ENCODE data around the gene DNAJA4. TPM values are rescaled to one million over a fixed set of nuclear protein-coding genes. Genes with fewer than 3 reads are reported as not detected.
"Not testable (repeated sequence)": the region's sequence is repeated elsewhere in the genome, so short reads cannot be mapped to it uniquely, and the experiment has no call there.

Gene DNAJA4
- polyA plus RNA-seq, 4 donors: 10.7 to 24.3 (median 15.0) TPM

DNA sequence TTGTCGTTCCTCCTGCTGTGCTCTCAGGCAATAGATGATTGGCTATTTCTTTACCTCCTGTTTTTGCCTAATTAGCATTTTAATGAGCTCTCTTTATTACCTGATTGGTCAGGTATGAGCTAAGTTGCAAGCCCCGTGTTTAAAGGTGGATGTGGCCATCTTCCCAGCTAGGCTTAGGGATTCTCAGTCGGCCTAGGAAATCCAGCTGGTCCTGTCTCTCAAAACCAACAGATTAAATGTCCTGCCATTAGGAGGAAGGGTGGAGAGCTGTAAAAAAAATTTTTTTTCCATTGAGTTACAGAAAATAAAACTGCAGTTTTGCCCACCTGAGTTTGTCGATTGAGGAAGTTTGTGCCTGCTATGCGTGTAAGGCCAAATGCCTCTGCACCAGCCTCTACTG, 24.6 kb upstream of the DNAJA4 start:
- H3K36me3 ChIP-seq (ENCODE audit: control insufficient read depth in 3 of 3, insufficient read depth in 2 of 3, low read depth in 1 of 3, low read length in 3 of 3): no peaks in the 10 kb centered on the region
- FAIRE-seq: no peak
- WGBS, 3 donors: 76 to 86% (median 84%) methylated on average over 5 of the region's 5 CpGs
- no peak for DNase-seq
- no peak overlapping the region for H3K4me3 ChIP-seq (ENCODE audit: low read depth in 1 of 3, low read length in 3 of 3)
- no peak overlapping the region for H3K27ac ChIP-seq (ENCODE audit: low read depth in 1 of 3, low read length in 2 of 3)
- no peaks in the 10 kb centered on the region for H3K9me3 ChIP-seq (ENCODE audit: control insufficient read depth in 2 of 2, insufficient read depth in 1 of 2, low read depth in 1 of 2, low read length in 1 of 2)
- peaks cover 3 to 30% (median 3%) of the 10 kb centered on the region in 3 donors for H3K4me1 ChIP-seq (ENCODE audit: control insufficient read depth in 3 of 3, insufficient read depth in 2 of 3, low read depth in 1 of 3, low read length in 2 of 3)
- no peaks in the 10 kb centered on the region for H3K27me3 ChIP-seq (ENCODE audit: control insufficient read depth in 3 of 3, insufficient read depth in 3 of 3, low read length in 3 of 3)

DNA sequence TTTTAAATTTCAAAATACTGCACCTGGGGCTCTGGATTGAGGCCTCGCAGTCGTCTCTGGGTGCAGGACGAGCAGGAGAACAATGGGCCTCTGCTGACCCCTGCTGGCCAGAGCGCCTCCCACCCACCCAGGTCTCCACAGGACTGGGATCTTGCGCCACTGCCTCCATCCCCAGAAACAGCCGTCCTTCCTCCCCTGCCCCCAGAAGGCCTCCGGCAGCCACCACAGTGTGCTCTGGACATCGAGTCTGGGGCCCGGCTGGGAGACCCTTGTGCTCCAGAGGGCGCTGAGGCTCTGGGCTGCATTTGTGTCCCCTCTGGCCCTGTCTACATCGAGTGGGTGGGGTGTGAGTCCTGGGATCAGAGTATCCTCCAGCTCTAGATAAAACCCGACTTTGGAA, 23.3 kb upstream of the DNAJA4 start:
- Histone ChIP-seq H3K4me3 (ENCODE audit: low read depth in 1 of 3, low read length in 3 of 3) (no peak overlapping the region), H3K9me3 (ENCODE audit: control insufficient read depth in 2 of 2, insufficient read depth in 1 of 2, low read depth in 1 of 2, low read length in 1 of 2) (no peaks in the 10 kb centered on the region), H3K4me1 (ENCODE audit: control insufficient read depth in 3 of 3, insufficient read depth in 2 of 3, low read depth in 1 of 3, low read length in 2 of 3) (peaks cover 3 to 30% (median 3%) of the 10 kb centered on the region in 3 donors), H3K36me3 (ENCODE audit: control insufficient read depth in 3 of 3, insufficient read depth in 2 of 3, low read depth in 1 of 3, low read length in 3 of 3) (no peaks in the 10 kb centered on the region), H3K27ac (ENCODE audit: low read depth in 1 of 3, low read length in 2 of 3) (no peak overlapping the region), H3K27me3 (ENCODE audit: control insufficient read depth in 3 of 3, insufficient read depth in 3 of 3, low read length in 3 of 3) (no peaks in the 10 kb centered on the region)
- 5 to 12% (median 7%) methylated on average over 12 of the region's 12 CpGs for WGBS, 3 donors
- peak; percentile 81 to 86 for DNase-seq
- no peak for FAIRE-seq

DNA sequence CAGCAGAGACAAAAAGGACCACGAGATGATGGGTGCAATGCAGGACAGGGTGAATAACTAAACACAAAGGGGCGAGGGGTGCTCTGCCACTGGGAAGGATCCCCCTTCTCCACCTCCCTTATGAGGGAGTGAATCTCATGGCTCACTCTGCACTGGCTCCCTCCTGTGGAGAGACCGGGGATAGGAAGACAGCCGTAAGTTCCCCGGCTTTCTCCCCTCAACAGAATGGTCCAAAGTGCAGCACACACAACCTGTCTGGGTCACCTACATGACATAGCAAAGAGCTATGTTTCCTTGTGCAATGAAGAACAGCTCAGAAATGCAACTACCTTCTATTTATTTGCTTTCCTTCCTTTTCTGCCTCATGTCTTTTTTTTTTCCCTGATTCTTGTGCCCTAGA, 22.2 kb upstream of the DNAJA4 start:
- H3K27ac ChIP-seq (ENCODE audit: low read depth in 1 of 3, low read length in 2 of 3): peak overlapping the region in 1 of 3 donors; percentile 66

DNA sequence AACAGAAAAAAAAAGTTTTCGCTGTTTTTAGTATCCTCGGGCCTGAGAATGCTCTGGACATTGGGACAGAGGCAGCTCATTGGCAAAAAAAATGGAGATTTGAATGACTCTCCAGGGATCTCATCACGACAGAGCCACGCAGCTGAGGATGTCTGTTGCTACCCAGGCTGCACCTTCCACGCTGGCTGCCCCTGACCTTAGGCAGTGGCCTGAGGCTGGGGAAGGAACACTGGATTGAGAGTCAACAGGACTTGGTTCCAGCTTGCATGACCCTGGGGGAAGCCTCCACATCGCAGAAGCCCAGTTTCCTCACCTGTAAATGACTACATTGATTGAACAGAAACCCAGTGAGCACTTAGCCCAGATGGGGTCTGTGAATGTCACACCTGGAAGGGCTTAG, 21.3 kb upstream of the DNAJA4 start:
- Histone ChIP-seq H3K4me1 (ENCODE audit: control insufficient read depth in 3 of 3, insufficient read depth in 2 of 3, low read depth in 1 of 3, low read length in 2 of 3) (peaks cover 3 to 30% (median 3%) of the 10 kb centered on the region in 3 donors), H3K9me3 (ENCODE audit: control insufficient read depth in 2 of 2, insufficient read depth in 1 of 2, low read depth in 1 of 2, low read length in 1 of 2) (no peaks in the 10 kb centered on the region), H3K27ac (ENCODE audit: low read depth in 1 of 3, low read length in 2 of 3) (no peak overlapping the region), H3K36me3 (ENCODE audit: control insufficient read depth in 3 of 3, insufficient read depth in 2 of 3, low read depth in 1 of 3, low read length in 3 of 3) (no peaks in the 10 kb centered on the region), H3K27me3 (ENCODE audit: control insufficient read depth in 3 of 3, insufficient read depth in 3 of 3, low read length in 3 of 3) (no peaks in the 10 kb centered on the region), H3K4me3 (ENCODE audit: low read depth in 1 of 3, low read length in 3 of 3) (no peak overlapping the region)
- no peak for FAIRE-seq
- DNase-seq: no peak
- 60 to 85% (median 77%) methylated on average over 6 of the region's 6 CpGs for WGBS, 3 donors

More for the DNA sequence above, 22.2 kb upstream of the DNAJA4 start:
- no peaks in the 10 kb centered on the region for H3K36me3 ChIP-seq (ENCODE audit: control insufficient read depth in 3 of 3, insufficient read depth in 2 of 3, low read depth in 1 of 3, low read length in 3 of 3)
- DNase-seq: peak; percentile 81 to 82
- no peaks in the 10 kb centered on the region for H3K27me3 ChIP-seq (ENCODE audit: control insufficient read depth in 3 of 3, insufficient read depth in 3 of 3, low read length in 3 of 3)
- FAIRE-seq: no peak
- WGBS, 3 donors: 14 to 69% (median 38%) methylated on average over 5 of the region's 5 CpGs
- H3K9me3 ChIP-seq (ENCODE audit: control insufficient read depth in 2 of 2, insufficient read depth in 1 of 2, low read depth in 1 of 2, low read length in 1 of 2): no peaks in the 10 kb centered on the region
- H3K4me3 ChIP-seq (ENCODE audit: low read depth in 1 of 3, low read length in 3 of 3): no peak overlapping the region
- peaks cover 3 to 30% (median 3%) of the 10 kb centered on the region in 3 donors for H3K4me1 ChIP-seq (ENCODE audit: control insufficient read depth in 3 of 3, insufficient read depth in 2 of 3, low read depth in 1 of 3, low read length in 2 of 3)

DNA sequence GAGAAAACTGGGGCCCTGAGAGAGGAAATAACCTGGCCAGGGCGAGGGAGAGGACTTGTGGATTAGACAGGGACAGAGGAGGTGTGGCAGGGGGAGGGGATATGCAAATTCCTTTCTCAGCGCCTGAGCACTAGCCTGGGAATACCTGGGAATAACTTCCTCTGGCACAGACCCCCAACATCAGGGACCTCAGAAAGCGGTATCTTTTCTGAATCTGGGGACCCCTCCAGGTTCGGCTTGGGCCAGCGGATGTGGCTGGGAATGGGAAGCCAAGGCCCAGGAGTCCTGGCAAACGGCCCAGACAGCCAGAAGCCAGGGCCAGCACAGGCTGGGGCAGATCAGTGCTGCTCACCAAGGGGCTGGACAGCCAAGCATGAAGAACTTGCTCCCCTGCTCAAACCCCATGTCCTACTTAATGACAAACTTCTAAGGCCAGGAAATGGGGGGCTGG, 20.8 kb upstream of the DNAJA4 start:
- Histone ChIP-seq H3K4me1 (ENCODE audit: control insufficient read depth in 3 of 3, insufficient read depth in 2 of 3, low read depth in 1 of 3, low read length in 2 of 3) (peaks cover 3 to 30% (median 3%) of the 10 kb centered on the region in 3 donors), H3K36me3 (ENCODE audit: control insufficient read depth in 3 of 3, insufficient read depth in 2 of 3, low read depth in 1 of 3, low read length in 3 of 3) (no peaks in the 10 kb centered on the region), H3K9me3 (ENCODE audit: control insufficient read depth in 2 of 2, insufficient read depth in 1 of 2, low read depth in 1 of 2, low read length in 1 of 2) (no peaks in the 10 kb centered on the region), H3K27me3 (ENCODE audit: control insufficient read depth in 3 of 3, insufficient read depth in 3 of 3, low read length in 3 of 3) (no peaks in the 10 kb centered on the region), H3K4me3 (ENCODE audit: low read depth in 1 of 3, low read length in 3 of 3) (no peak overlapping the region), H3K27ac (ENCODE audit: low read depth in 1 of 3, low read length in 2 of 3) (peak overlapping the region in 2 of 3 donors; percentile 25 to 74)
- peak; percentile 54 to 58 for DNase-seq
- WGBS, 3 donors: 36 to 37% (median 36%) methylated on average over 6 of the region's 6 CpGs
- no peak for FAIRE-seq

DNA sequence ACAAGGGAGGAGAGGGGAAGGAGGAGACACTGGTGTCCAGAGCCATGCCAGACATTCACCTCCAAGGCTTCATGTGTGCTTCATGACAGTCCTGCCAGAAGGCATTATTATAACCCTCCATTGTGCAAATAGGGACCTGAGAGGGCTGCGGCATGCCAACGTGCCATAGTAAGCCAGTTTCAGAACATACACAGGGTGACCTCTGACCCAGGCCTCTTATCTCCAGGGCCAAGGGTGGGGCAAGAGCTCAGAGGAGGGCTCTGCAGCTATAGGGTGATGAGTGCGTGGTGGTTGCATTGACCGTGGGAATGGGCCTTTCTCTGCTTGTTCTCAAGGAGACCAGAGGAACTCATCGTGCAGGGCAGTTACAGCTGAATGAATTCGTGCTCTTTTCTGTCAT, 20.3 kb upstream of the DNAJA4 start:
- H3K36me3 ChIP-seq (ENCODE audit: control insufficient read depth in 3 of 3, insufficient read depth in 2 of 3, low read depth in 1 of 3, low read length in 3 of 3): no peaks in the 10 kb centered on the region
- peak overlapping the region in 2 of 3 donors; percentile 25 to 74 for H3K27ac ChIP-seq (ENCODE audit: low read depth in 1 of 3, low read length in 2 of 3)
- H3K27me3 ChIP-seq (ENCODE audit: control insufficient read depth in 3 of 3, insufficient read depth in 3 of 3, low read length in 3 of 3): no peaks in the 10 kb centered on the region
- H3K4me3 ChIP-seq (ENCODE audit: low read depth in 1 of 3, low read length in 3 of 3): no peak overlapping the region
- no peaks in the 10 kb centered on the region for H3K9me3 ChIP-seq (ENCODE audit: control insufficient read depth in 2 of 2, insufficient read depth in 1 of 2, low read depth in 1 of 2, low read length in 1 of 2)
- 27 to 64% (median 46%) methylated on average over 6 of the region's 6 CpGs for WGBS, 3 donors
- DNase-seq (peak; percentile 70 to 80), FAIRE-seq (no peak)
- peaks cover 3 to 30% (median 3%) of the 10 kb centered on the region in 3 donors for H3K4me1 ChIP-seq (ENCODE audit: control insufficient read depth in 3 of 3, insufficient read depth in 2 of 3, low read depth in 1 of 3, low read length in 2 of 3)

DNA sequence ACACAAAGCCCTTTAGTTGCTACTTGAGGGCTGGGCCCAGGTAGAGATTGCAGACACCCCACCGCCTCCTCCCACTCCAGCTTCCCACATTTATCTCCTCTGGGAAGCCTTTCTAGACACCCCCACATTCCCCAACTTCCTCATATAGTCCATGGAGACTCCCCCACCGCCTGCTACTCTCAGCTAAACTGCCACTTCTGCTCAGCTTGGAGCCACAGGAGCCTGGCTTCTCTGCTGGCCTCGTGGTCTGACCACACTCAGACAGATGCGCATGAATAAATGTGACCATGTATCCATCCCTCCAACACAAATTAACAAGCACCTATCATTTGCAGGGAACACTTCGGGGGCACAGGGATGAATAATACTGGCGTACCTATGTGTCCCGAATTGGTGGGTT, 19.5 kb upstream of the DNAJA4 start:
- H3K4me1 ChIP-seq (ENCODE audit: control insufficient read depth in 3 of 3, insufficient read depth in 2 of 3, low read depth in 1 of 3, low read length in 2 of 3): peaks cover 3 to 30% (median 3%) of the 10 kb centered on the region in 3 donors
- no peaks in the 10 kb centered on the region for H3K27me3 ChIP-seq (ENCODE audit: control insufficient read depth in 3 of 3, insufficient read depth in 3 of 3, low read length in 3 of 3)
- FAIRE-seq: no peak
- no peak overlapping the region for H3K27ac ChIP-seq (ENCODE audit: low read depth in 1 of 3, low read length in 2 of 3)
- no peak overlapping the region for H3K4me3 ChIP-seq (ENCODE audit: low read depth in 1 of 3, low read length in 3 of 3)
- H3K36me3 ChIP-seq (ENCODE audit: control insufficient read depth in 3 of 3, insufficient read depth in 2 of 3, low read depth in 1 of 3, low read length in 3 of 3): no peaks in the 10 kb centered on the region
- no peaks in the 10 kb centered on the region for H3K9me3 ChIP-seq (ENCODE audit: control insufficient read depth in 2 of 2, insufficient read depth in 1 of 2, low read depth in 1 of 2, low read length in 1 of 2)
- WGBS, 3 donors: 65 to 76% (median 65%) methylated on average over 7 of the region's 7 CpGs
- no peak for DNase-seq

DNA sequence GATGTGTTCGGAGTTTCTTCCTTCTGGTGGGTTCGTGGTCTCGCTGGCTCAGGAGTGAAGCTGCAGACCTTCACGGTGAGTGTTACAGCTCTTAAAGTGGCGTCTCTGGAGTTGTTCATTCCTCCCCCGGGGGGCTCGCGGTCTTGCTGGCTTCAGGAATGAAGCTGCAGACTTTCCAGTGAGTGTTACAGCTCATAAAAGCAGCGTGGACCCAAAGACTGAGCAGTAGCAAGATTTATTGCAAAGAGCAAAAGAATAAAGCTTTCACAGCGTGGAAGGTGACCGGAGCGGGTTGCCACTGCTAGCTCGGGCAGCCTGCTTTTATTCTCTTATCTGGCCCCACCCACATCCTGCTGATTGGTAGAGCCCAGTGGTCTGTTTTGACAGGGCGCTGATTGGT, 19.0 kb upstream of the DNAJA4 start:
- H3K4me1 ChIP-seq (ENCODE audit: control insufficient read depth in 3 of 3, insufficient read depth in 2 of 3, low read depth in 1 of 3, low read length in 2 of 3): peaks cover 3 to 30% (median 3%) of the 10 kb centered on the region in 3 donors
- H3K9me3 ChIP-seq (ENCODE audit: control insufficient read depth in 2 of 2, insufficient read depth in 1 of 2, low read depth in 1 of 2, low read length in 1 of 2); DNase-seq; H3K36me3 ChIP-seq (ENCODE audit: control insufficient read depth in 3 of 3, insufficient read depth in 2 of 3, low read depth in 1 of 3, low read length in 3 of 3); H3K27me3 ChIP-seq (ENCODE audit: control insufficient read depth in 3 of 3, insufficient read depth in 3 of 3, low read length in 3 of 3); H3K4me3 ChIP-seq (ENCODE audit: low read depth in 1 of 3, low read length in 3 of 3); FAIRE-seq; H3K27ac ChIP-seq (ENCODE audit: low read depth in 1 of 3, low read length in 2 of 3): not testable (repeated sequence)
- 83 to 90% (median 84%) methylated on average over 13 to 14 of the region's 14 CpGs for WGBS, 3 donors

DNA sequence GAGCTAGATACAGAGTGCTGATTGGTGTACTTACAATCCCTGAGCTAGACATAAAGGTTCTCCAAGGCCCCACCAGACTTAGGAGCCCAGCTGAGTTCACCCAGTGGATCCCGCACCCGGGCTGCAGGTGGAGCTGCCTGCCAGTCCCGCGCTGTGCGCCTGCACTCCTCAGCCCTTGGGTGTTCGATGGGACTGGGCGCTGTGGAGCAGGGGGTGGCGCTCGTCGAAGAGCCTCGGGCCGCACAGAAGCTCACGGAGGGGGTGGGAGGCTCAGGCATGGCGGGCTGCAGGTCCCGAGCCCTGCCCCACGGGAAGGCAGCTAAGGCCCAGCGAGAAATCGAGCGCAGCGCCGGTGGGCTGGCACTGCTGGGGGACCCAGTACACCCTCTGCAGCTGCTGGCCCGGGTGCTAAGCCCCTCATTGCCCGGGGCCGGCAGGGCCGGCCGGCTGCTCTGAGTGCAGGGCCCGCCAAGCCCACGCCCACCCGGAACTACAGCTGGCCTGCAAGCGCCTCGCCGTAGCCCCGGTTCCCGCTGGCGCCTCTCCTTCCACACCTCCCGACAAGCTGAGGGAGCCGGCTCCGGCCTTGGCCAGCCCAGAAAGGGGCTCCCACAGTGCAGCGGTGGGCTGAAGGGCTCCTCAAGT, 18.3 kb upstream of the DNAJA4 start:
- H3K9me3 ChIP-seq (ENCODE audit: control insufficient read depth in 2 of 2, insufficient read depth in 1 of 2, low read depth in 1 of 2, low read length in 1 of 2); FAIRE-seq; H3K27ac ChIP-seq (ENCODE audit: low read depth in 1 of 3, low read length in 2 of 3); DNase-seq; H3K36me3 ChIP-seq (ENCODE audit: control insufficient read depth in 3 of 3, insufficient read depth in 2 of 3, low read depth in 1 of 3, low read length in 3 of 3); H3K4me3 ChIP-seq (ENCODE audit: low read depth in 1 of 3, low read length in 3 of 3); H3K27me3 ChIP-seq (ENCODE audit: control insufficient read depth in 3 of 3, insufficient read depth in 3 of 3, low read length in 3 of 3): not testable (repeated sequence)
- peaks cover 3 to 30% (median 3%) of the 10 kb centered on the region in 3 donors for H3K4me1 ChIP-seq (ENCODE audit: control insufficient read depth in 3 of 3, insufficient read depth in 2 of 3, low read depth in 1 of 3, low read length in 2 of 3)
- 96 to 99% (median 97%) methylated on average over 27 to 39 of the region's 39 CpGs for WGBS, 3 donors
